Activated CD4-positive, CD25-positive, alpha-beta regulatory T cell treated with anti-CD3 and anti-CD28 coated beads, Interleukin-2, amount 50 U/mL, for 72 hours (primary cell): ENCODE data around the gene ENO3.

Source experiments
- DNase-seq: peaks from one replicate; pipeline ENCODE4 v3.0.0; 2021

Gene ENO3

GRCh38 chr17:4938069-4938491 is 12.8 kb upstream of the ENO3 start:
- DNase-seq, result no peak

GRCh38 chr17:4938688-4939545 is 12.0 kb upstream of the ENO3 start:
- no peak for DNase-seq

GRCh38 chr17:4939546-4939795 is 11.4 kb upstream of the ENO3 start:
- no peak for DNase-seq

- peak; percentile 93 for DNase-seq
Measured at GRCh38 chr17:4939796-4940554, 10.9 kb upstream of the ENO3 start, which contains the start of the genes RNF167 and SLC25A11. Gene RNF167, plus strand, starts transcription at chr17:4940268. Its CDS starts 642 bp downstream, at chr17:4940910. Gene SLC25A11, minus strand, starts transcription at chr17:4940046. Its CDS starts 136 bp downstream, at chr17:4939910.

- DNase-seq, result peak; percentile 54
Measured at GRCh38 chr17:4940555-4941318, 10.2 kb upstream of the ENO3 start.

- DNase-seq, result no peak
Measured at GRCh38 chr17:4941319-4941610, 9.7 kb upstream of the ENO3 start.

- DNase-seq, result no peak
Measured at GRCh38 chr17:4942760-4943508, 8.0 kb upstream of the ENO3 start.

- DNase-seq, result peak; percentile 59
Measured at GRCh38 chr17:4944163-4944553, 6.8 kb upstream of the ENO3 start.

- peak; percentile 45 for DNase-seq
Measured at GRCh38 chr17:4944554-4945175, 6.3 kb upstream of the ENO3 start.

GRCh38 chr17:4945176-4945943 is 5.6 kb upstream of the ENO3 start:
- DNase-seq, result peak; percentile 83

- DNase-seq, result no peak
Measured at GRCh38 chr17:4945944-4946280, 5.0 kb upstream of the ENO3 start.

- DNase-seq, result no peak
Measured at GRCh38 chr17:4946312-4946976, 4.5 kb upstream of the ENO3 start.

GRCh38 chr17:4947010-4947410 is 3.9 kb upstream of the ENO3 start:
- no peak for DNase-seq

- DNase-seq, result peak; percentile 79
Measured at GRCh38 chr17:4947411-4948165, 3.3 kb upstream of the ENO3 start.

GRCh38 chr17:4948166-4948930 is 2.6 kb upstream of the ENO3 start, which contains the start of gene PFN1:
Gene PFN1, minus strand, starts transcription at chr17:4948530. Its CDS starts 136 bp downstream, at chr17:4948394.
- DNase-seq, result peak; percentile 82

GRCh38 chr17:4948931-4949320 is 2.0 kb upstream of the ENO3 start:
- peak; percentile 69 for DNase-seq

- peak; percentile 79 for DNase-seq
Measured at GRCh38 chr17:4949321-4950074, 1.4 kb upstream of the ENO3 start.

GRCh38 chr17:4950075-4950745 is 709 bp upstream of the ENO3 start:
- no peak for DNase-seq
